Measurements from ENCODE around the gene TPRG1L. TPM values are rescaled to one million over a fixed set of nuclear protein-coding genes. Genes with fewer than 3 reads are reported as not detected.

Gene TPRG1L
- polyA plus RNA-seq, 3 donors from 2014 or later, result 36.2 to 43.4 (median 40.3) TPM

DNA sequence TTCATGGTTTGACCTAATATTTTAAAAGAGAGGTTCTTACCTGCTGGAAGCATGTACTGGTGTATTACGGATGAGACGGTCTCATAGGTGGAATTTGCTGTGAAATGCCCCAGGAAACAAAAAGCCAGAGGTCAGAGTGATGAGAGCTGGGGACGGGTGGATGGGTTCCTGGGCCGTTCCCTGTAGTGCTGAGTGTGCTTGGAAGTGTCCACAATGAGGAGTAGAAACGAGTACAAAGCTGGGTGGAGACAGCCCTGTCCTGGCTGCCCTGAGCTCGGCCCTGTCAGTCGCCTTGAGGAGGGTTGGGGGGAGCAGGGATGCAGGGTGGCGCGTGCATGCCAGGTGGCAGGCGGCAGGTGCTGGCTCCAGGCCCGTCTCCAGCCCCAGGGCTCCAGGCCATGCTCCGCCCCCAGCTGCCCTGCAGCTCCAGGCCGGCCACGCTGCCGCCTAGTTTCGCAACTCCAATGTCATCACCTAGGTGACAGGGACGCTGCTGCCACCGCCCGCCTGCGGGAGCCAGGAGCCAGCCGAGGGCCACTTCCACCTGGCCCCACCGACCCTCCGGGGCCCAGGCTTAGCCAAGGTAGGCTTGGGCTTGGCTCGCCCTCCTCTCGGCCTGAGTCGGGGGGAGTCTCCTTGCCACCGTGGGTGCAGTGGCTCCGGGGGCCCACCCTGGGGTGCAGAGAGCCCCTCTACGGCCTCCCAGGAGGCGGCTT lies 43.9 kb downstream of the TPRG1L start:
- DNase-seq, result no peak
- H3K4me3 Mint-ChIP-seq, result no peak overlapping the region
- H3K9me3 Mint-ChIP-seq, result no peaks in the 10 kb centered on the region
- H3K4me1 Mint-ChIP-seq, result no peaks in the 10 kb centered on the region
- H3K36me3 Mint-ChIP-seq, result no peaks in the 10 kb centered on the region
- peaks cover 0 to 5% (median 1%) of the 10 kb centered on the region in 3 donors for H3K27me3 Mint-ChIP-seq (ENCODE audit: low read depth in 3 of 3)
- H3K27ac Mint-ChIP-seq, result no peak overlapping the region

DNA sequence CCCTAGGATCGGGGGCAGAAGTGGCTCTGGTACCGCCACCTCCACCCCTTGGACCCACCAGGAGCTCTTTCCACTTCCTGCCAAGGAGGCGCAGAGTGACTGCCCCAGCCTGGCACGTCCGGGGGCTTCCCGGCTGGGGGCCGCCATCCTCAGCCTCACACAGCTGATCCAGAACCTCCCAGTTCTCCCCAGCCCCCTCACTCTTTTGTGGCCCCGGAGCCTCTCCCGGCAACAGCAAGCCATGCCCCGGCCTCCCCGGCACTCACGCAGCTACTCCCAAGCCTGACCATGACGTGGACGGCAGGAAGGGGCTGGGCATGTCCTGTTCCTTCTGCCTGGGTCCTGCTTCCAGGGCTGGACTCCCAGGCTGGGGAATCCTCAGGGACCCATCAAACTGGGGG lies 44.6 kb downstream of the TPRG1L start:
- Mint-ChIP-seq H3K9me3 (no peaks in the 10 kb centered on the region), H3K27me3 (ENCODE audit: low read depth in 3 of 3) (peaks cover 0 to 5% (median under 1%) of the 10 kb centered on the region in 3 donors), H3K27ac (no peak overlapping the region), H3K36me3 (no peaks in the 10 kb centered on the region), H3K4me3 (no peak overlapping the region), H3K4me1 (no peaks in the 10 kb centered on the region)
- DNase-seq, result no peak

DNA sequence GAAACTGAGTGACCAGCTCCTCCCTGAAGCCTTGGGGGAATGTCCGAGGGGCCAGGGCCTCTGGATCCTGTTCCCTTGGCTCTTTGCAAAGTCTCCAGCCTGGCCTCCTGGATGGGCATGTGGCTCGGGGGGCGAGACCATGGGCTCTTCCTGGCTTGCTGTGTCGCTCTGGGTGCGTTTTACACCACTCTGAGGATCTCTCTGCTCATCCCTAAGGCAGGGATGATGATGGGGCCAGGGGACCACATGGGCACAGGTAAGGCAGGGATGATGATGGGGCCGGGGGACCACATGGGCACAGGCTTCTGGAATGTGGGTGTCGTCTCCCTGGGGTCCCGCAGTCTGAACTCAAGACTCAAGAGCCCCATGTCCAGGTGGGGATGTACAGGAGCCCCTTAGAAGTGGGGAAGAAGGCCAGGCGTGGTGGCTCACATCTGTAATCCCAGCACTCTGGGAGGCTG lies 45.2 kb downstream of the TPRG1L start:
- DNase-seq, result no peak
- Mint-ChIP-seq H3K9me3 (no peaks in the 10 kb centered on the region), H3K4me1 (no peaks in the 10 kb centered on the region), H3K27me3 (ENCODE audit: low read depth in 3 of 3) (peaks cover 0 to 5% (median 0%) of the 10 kb centered on the region in 3 donors), H3K4me3 (no peak overlapping the region), H3K27ac (no peak overlapping the region), H3K36me3 (no peaks in the 10 kb centered on the region)

DNA sequence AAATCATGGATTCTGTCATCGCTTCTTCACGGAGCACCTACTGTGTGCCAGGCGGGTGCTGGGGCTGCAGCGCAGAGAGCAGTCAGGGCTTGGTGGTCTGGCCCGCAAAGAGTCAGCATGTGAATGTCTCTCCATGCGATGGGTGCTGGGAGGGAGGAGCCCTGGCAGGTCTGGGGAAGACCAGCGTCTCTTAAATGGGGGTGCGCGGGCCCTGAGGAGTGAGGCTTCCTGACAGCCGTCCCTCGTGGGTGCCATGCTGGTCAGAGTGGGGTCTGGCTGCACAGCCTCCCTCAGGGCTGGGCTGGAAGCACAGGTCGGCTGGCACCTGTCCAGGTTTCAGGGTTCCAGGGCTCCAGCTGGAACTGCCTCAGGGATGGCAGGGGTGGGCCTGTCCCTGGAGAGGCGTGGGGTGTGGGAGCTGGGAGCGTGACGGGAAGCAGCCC lies 46.0 kb downstream of the TPRG1L start:
- no peak overlapping the region for H3K4me3 Mint-ChIP-seq
- H3K27ac Mint-ChIP-seq, result no peak overlapping the region
- H3K27me3 Mint-ChIP-seq (ENCODE audit: low read depth in 3 of 3), result peaks cover 0 to 5% (median 1%) of the 10 kb centered on the region in 3 donors
- H3K36me3 Mint-ChIP-seq, result no peaks in the 10 kb centered on the region
- H3K9me3 Mint-ChIP-seq, result no peaks in the 10 kb centered on the region
- no peaks in the 10 kb centered on the region for H3K4me1 Mint-ChIP-seq
- no peak for DNase-seq

DNA sequence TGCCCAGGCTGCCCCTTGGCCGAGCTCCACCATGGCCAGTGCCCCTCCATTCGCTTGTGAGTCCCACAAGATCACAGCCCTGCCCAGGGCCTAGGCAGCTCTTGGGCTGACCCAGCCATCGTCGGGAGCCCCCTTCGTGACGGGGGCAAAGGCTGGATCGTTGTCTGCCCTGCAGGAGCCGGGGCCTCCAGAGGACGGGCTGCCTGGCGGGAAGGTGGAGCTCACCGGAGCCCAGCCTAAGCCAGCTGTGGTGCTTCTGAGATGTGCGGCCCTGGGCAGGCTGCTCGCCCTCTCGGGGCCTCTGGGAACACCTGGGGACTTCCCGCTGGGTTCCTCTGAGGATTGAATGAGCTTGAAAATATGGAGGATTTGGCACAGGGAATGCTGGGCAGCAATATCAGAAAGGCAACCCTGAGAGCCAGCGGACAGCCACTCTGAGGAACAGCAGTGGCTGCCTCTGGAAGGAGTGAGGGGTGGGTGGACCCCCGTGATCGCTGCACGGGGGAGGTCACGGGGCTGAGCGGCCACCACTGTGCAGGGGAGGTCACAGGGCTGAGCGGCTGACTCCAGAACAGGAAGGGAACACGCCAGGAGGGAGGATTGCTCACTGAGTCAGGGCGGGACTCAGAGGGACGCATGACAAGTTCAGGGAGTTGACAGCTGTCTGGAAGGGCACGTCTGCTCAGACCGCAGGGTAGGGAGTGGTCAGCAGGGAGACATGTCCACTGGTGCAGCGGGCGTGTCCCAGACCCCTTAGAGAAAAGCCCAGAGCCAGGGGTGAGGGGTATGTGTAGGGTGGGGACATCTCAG lies 46.8 kb downstream of the TPRG1L start:
- Mint-ChIP-seq H3K36me3 (no peaks in the 10 kb centered on the region), H3K27ac (no peak overlapping the region), H3K4me3 (no peak overlapping the region), H3K9me3 (no peaks in the 10 kb centered on the region), H3K27me3 (ENCODE audit: low read depth in 3 of 3) (peaks cover 0 to 5% (median 1%) of the 10 kb centered on the region in 3 donors), H3K4me1 (no peaks in the 10 kb centered on the region)
- no peak for DNase-seq

DNA sequence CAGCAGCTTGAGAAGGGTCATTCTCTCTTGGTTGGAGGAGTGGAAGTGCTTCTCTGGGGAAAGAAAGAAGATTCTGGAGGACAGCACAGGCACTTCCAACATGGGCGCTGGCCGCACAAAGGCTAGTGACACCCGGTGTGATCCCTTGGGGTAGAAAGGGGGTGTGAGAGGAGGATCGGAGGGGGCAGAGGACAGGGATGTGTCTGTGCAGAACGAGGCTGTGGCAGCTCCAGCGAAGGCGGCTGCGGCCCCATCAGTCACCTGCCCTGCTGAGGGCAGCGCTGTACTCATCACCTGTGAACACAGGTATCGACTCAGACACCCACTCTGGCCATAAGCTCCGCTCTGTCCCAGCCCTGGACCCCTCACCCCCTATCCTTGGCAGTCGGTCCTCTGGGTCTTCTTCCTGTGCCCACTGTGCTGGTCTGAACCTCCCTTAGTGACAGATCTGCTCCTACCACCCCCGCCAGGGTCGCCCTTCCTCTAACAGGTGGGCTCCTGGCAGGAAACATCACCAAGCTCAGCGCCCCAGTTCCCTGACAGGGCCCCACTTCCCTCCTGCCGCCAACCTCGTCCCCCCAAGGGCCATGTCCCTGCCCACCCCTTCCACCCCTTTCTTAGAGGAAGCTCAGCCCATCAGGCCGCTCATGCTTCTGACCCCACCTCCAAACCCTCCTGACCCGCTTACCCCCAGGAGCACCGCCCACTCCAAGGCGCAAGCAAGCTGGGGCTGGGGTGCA lies 47.6 kb downstream of the TPRG1L start:
- Mint-ChIP-seq H3K9me3 (no peaks in the 10 kb centered on the region), H3K27ac (no peak overlapping the region), H3K36me3 (no peaks in the 10 kb centered on the region), H3K4me1 (no peaks in the 10 kb centered on the region), H3K4me3 (no peak overlapping the region), H3K27me3 (ENCODE audit: low read depth in 3 of 3) (peaks cover 0 to 5% (median 1%) of the 10 kb centered on the region in 3 donors)
- no peak for DNase-seq

DNA sequence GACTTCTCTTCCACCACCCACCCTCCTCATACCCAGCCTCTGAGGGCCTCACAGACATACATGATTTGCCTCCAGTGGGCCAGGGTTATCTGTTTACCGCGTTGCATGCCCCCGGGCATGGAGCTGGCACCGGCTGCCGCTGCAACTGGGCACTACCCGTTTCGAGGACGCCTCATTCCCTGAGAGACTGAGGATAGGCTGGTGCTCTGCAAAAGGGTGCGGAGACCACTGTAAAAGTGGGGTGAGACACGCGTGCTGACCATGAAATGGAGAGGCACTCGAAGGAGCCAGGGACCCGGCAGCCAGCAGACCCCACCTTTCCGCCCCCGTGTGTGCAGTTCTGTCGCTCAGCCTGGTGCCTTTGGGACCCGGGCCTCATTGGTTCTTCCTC lies 48.2 kb downstream of the TPRG1L start:
- H3K9me3 Mint-ChIP-seq, result no peaks in the 10 kb centered on the region
- DNase-seq, result no peak
- H3K4me3 Mint-ChIP-seq, result no peak overlapping the region
- H3K27ac Mint-ChIP-seq, result peak overlapping the region in 1 of 6 donors; percentile 17
- H3K4me1 Mint-ChIP-seq, result no peaks in the 10 kb centered on the region
- H3K36me3 Mint-ChIP-seq, result no peaks in the 10 kb centered on the region
- peaks cover 0 to 7% (median 1%) of the 10 kb centered on the region in 3 donors for H3K27me3 Mint-ChIP-seq (ENCODE audit: low read depth in 3 of 3)

DNA sequence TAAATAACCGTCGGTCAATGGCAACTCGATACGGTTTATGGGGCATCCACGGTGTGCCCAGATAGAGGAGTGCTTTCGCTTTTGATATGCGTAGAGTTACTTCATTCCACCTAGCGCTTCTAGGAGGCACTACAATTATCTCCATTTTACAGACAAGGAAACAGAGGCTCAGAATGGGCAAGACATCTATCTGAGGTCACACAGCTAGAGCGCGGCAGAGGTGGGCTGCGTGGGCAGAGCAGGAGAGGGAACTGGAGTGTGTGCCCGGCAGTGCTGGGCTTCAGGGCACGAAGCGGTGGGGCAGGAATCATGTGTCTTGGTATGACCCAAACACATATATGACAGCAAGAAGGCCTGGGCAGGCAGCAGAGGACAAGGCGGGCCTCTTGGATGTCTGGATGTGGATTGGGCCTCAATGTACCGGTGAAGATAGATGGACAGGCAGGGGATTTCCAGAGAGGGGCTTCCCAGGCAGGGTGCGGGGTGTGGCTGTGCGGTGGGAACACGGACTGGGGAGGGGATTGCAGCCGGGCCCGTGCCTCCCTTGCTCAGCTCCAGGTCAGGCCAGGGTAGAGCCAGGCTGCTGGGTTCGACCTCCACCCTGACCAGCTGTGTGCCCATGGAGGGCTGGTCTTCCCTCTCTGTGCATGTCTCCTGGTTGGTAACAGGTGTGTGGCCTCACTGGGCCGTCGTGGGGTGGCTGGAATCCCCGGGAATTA lies 48.7 kb downstream of the TPRG1L start:
- no peaks in the 10 kb centered on the region for H3K36me3 Mint-ChIP-seq
- no peak overlapping the region for H3K4me3 Mint-ChIP-seq
- H3K27ac Mint-ChIP-seq, result peak overlapping the region in 1 of 6 donors; percentile 17
- no peak for DNase-seq
- peaks cover 0 to 4% (median 1%) of the 10 kb centered on the region in 3 donors for H3K27me3 Mint-ChIP-seq (ENCODE audit: low read depth in 3 of 3)
- H3K4me1 Mint-ChIP-seq, result no peaks in the 10 kb centered on the region
- no peaks in the 10 kb centered on the region for H3K9me3 Mint-ChIP-seq

DNA sequence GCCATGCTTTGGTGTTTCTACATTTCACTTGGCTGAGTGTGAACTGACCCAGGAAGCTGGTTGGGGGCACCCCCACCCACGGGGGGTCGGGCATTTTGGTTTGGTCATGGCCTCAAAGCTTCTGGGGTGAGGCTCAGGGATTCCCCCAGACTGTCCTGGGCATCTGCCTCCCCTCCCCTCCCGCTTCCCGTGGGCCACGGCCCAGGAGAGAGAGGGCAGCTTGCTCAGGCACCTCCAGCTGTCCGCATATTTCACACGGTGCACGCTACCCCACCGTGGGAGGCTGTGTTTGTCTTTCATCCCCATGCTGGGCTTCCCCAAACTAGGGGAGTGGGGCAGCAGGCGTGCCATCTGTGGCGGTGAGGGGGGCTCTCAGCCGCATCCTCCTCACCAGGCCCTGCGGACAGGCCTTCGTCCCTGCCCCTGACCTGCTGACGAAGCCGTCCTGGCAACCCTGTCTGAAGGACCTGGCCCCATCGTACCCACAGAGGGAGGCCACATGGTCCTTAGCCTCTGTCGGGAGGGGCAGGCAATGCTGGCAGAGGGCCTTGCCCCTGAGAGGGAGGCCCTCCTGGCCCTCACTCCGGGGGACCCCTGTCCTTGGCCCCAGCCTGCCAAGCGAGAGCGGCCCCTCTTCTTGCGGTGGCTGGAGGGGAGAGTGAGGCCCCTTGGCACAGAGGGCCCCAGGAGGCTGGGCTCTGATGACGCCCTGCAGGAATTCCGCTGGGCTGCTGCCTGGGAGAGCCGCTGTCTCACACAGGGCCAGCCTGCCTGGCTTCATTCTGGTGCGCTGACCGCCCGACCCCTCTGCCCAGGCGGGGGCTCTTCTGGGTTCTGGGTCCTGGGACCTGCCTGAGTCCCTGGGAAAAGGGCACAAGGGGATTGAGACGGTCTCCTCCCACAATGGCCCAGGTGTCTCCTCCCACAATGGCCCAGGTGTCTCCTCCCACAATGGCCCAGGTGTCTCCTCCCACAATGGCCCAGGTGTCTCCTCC lies 49.6 kb downstream of the TPRG1L start:
- H3K27me3 Mint-ChIP-seq (ENCODE audit: low read depth in 3 of 3), result peaks cover 0 to 3% (median 1%) of the 10 kb centered on the region in 3 donors
- DNase-seq, result no peak
- H3K4me3 Mint-ChIP-seq, result no peak overlapping the region
- peaks cover 0 to under 1% of the 10 kb centered on the region in 2 donors for H3K4me1 Mint-ChIP-seq
- no peaks in the 10 kb centered on the region for H3K9me3 Mint-ChIP-seq
- H3K27ac Mint-ChIP-seq, result no peak overlapping the region
- no peaks in the 10 kb centered on the region for H3K36me3 Mint-ChIP-seq

DNA sequence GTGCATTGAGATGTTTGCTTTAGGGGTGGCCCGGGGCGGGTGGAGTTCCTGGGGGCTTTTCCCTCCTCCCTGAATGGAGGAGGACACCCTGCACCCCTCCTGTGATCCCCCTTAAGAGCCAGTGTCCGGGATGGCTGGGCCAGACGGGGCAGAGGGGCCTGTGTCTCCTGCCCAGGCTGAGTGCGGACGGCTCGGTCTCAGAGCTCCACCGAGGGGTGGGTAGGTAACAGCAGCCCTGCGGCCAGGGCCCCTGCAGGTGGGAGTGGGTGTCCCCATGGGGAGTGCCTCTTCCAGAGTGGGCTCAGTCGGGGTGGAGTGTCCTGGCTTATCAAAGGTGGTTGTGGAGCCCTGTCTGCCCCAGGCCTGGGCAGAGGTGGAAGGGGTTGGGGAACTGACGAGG lies 50.6 kb downstream of the TPRG1L start:
- no peaks in the 10 kb centered on the region for H3K9me3 Mint-ChIP-seq
- no peak overlapping the region for H3K4me3 Mint-ChIP-seq
- H3K27me3 Mint-ChIP-seq (ENCODE audit: low read depth in 3 of 3), result peaks cover 1 to 3% (median 2%) of the 10 kb centered on the region in 3 donors
- H3K27ac Mint-ChIP-seq, result no peak overlapping the region
- peaks cover 0 to 6% of the 10 kb centered on the region in 2 donors for H3K4me1 Mint-ChIP-seq
- no peaks in the 10 kb centered on the region for H3K36me3 Mint-ChIP-seq
- no peak for DNase-seq

DNA sequence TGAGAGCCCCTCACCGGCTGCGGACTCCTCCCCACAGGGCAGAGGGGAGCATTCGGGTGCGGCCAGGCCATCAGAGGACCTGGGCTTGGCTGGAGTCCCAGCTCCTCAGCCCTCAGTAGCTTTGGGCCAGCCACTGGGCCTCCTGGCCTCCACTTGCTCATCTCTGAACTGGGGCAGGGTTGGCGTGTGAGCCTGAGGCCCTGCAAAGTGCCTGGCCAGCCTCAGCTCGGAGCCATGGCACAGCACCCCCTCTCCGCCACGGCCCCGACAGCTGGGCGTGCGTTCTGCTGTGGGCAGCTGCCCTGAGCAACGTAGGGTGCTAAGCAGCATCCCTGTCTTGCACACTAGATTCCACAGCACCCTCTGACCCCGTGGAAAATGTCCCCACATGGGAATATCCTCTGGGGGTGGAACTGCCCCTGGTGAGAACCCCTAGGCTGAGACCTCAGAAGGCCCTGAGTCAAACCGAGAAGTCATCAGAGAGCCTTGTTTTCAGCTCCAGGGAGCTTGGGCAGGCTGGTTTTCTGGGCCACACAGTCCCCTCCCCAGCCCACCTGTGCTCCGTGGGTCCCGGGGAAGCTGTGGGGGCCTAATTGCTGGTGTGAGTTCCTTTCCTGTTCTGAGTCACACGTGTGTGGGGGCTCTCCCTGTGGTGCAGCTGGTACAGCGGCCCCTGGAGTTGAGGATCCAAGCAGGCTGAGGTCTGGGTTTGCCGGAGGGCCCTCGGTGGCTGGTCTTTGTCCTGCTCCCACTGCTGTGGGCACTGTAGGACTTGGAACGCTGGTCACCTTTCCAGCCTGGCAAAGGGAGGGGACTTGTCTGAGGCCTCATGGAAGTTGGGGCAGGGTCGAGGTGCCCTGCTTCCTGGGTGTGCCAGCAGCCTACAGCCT lies 52.0 kb downstream of the TPRG1L start:
- Mint-ChIP-seq H3K27me3 (ENCODE audit: low read depth in 3 of 3) (peaks cover 1 to 3% (median 2%) of the 10 kb centered on the region in 3 donors), H3K27ac (no peak overlapping the region)

DNA sequence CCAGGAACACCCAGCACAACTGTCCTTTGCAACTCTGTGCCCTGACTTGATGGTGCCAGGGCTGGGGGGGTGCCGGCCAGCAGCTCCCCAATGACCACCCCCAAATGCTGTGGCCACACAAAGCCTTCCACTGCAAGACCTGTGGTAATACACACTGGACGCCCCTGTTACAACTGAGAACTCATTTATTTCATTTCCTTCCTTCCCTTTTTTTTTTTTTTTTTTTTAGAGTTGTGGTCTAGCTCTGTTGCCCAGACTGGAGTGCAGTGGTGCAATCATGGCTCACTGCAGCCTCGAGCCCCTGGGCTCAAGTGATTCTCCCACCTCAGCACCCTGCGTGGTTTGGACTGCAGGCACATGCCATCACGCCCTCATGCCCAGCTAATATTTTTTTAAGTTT lies 52.7 kb downstream of the TPRG1L start:
- no peak overlapping the region for H3K4me3 Mint-ChIP-seq
- H3K27ac Mint-ChIP-seq, result peak overlapping the region in 1 of 6 donors; percentile 26
- no peaks in the 10 kb centered on the region for H3K9me3 Mint-ChIP-seq
- DNase-seq, result no peak
- H3K27me3 Mint-ChIP-seq (ENCODE audit: low read depth in 3 of 3), result peaks cover 1 to 3% (median 2%) of the 10 kb centered on the region in 3 donors
- H3K4me1 Mint-ChIP-seq, result peaks cover 0 to 6% of the 10 kb centered on the region in 2 donors
- H3K36me3 Mint-ChIP-seq, result no peaks in the 10 kb centered on the region

More for the DNA sequence above, 52.0 kb downstream of the TPRG1L start:
- H3K36me3 Mint-ChIP-seq, result no peaks in the 10 kb centered on the region
- H3K4me1 Mint-ChIP-seq, result peaks cover 0 to 6% of the 10 kb centered on the region in 2 donors
- no peaks in the 10 kb centered on the region for H3K9me3 Mint-ChIP-seq
- H3K4me3 Mint-ChIP-seq, result no peak overlapping the region
- no peak for DNase-seq
